Activated CD4-positive, alpha-beta memory T cell treated with anti-CD3 and anti-CD28 coated beads for 36 hours (primary cell): Measurements from ENCODE around the gene ERF. TPM values are rescaled to one million over a fixed set of nuclear protein-coding genes. Genes with fewer than 3 reads are reported as not detected.

Experiments
- CTCF ChIA-PET: fragments of 350-600 bp; sonication (Branson Sonifier 250); formaldehyde crosslinking; loops from one replicate; lab custom pipeline; 2021; ENCODE audit warnings: antibody characterized with exemption, inconsistent platforms; lab: Charles Lee
- POLR2A ChIA-PET: fragments of 350-600 bp; sonication (Branson Sonifier 250); formaldehyde crosslinking; loops from one replicate; lab custom pipeline; 2021; ENCODE audit warnings: antibody characterized with exemption; lab: Charles Lee
- DNase-seq: peaks from one replicate; pipeline ENCODE4 v3.0.0-alpha.2; 2020
- H3K27ac Mint-ChIP-seq: one replicate; pipeline ENCODE4 v1.8.0; 2021; ENCODE audit warnings: mixed read lengths
- H3K27me3 Mint-ChIP-seq: one replicate; pipeline ENCODE4 v1.8.0; 2021; ENCODE audit warnings: mixed read lengths
- H3K36me3 Mint-ChIP-seq: one replicate; pipeline ENCODE4 v1.8.0; 2021; ENCODE audit warnings: mixed read lengths
- H3K4me1 Mint-ChIP-seq: one replicate; pipeline ENCODE4 v1.8.0; 2021; ENCODE audit warnings: low read depth, mixed read lengths
- H3K4me3 Mint-ChIP-seq: one replicate; pipeline ENCODE4 v1.8.0; 2021; ENCODE audit warnings: mild to moderate bottlenecking, mixed read lengths
- H3K9me3 Mint-ChIP-seq: one replicate; pipeline ENCODE4 v1.8.0; 2021; ENCODE audit warnings: mixed read lengths
- intact Hi-C: fragments of 100-400 bp; cut with micrococcal nuclease; formaldehyde crosslinking; loops from one replicate; pipeline ENCODE4 v1.15.1; 2023
- total RNA-seq, 2 experiments: library from RNA; stranded (reverse); gene quantifications; one replicate each; pipeline ENCODE4 v1.2.3, GENCODE V29; 2021

Gene ERF
- total RNA-seq, 2 experiments from 2014 or later, result 43.1 to 56.5 TPM

DNA sequence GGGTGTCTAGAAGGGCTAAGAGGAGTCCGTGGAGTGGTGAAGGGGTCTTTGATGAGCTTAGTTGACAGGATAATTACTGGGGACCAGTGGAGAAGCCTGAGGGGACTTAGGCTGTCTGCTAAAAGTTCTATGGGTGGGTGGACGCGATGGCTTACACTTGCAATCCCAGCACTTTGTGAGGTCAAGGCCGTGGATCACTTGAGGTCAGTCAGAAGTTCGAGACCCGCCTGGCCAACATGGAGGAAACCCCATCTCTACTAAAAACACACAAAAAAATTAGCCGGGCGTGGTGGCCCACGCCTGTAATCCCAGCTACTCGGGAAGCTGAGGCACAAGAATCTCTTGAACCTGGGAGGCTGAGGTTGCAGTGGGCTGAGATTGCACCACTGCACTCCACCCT, 9.7 kb downstream of the ERF start:
- POLR2A ChIA-PET, result interaction anchor here (1.1 to 2.2 kb wide), 3 partner anchors 25 to 37 kb away, joined by 3 to 7 read pairs (median 3); no protein-coding TSS in a partner anchor
- no peaks in the 10 kb centered on the region for H3K27me3 Mint-ChIP-seq
- peak overlapping the region; percentile 94 for H3K27ac Mint-ChIP-seq
- H3K9me3 Mint-ChIP-seq, result no peaks in the 10 kb centered on the region
- peaks cover 37% of the 10 kb centered on the region for H3K4me1 Mint-ChIP-seq
- peaks cover 2% of the 10 kb centered on the region for H3K36me3 Mint-ChIP-seq
- intact Hi-C loops, result no loop called here
- CTCF ChIA-PET, result interaction anchor here (0.8 to 8.8 kb wide), 7 partner anchors 25 to 113 kb away, joined by 3 to 107 read pairs (median 5); partner anchors contain the start of genes CIC, POU2F2 and ZNF526
- peak overlapping the region; percentile 92 for H3K4me3 Mint-ChIP-seq
- DNase-seq, result no peak

DNA sequence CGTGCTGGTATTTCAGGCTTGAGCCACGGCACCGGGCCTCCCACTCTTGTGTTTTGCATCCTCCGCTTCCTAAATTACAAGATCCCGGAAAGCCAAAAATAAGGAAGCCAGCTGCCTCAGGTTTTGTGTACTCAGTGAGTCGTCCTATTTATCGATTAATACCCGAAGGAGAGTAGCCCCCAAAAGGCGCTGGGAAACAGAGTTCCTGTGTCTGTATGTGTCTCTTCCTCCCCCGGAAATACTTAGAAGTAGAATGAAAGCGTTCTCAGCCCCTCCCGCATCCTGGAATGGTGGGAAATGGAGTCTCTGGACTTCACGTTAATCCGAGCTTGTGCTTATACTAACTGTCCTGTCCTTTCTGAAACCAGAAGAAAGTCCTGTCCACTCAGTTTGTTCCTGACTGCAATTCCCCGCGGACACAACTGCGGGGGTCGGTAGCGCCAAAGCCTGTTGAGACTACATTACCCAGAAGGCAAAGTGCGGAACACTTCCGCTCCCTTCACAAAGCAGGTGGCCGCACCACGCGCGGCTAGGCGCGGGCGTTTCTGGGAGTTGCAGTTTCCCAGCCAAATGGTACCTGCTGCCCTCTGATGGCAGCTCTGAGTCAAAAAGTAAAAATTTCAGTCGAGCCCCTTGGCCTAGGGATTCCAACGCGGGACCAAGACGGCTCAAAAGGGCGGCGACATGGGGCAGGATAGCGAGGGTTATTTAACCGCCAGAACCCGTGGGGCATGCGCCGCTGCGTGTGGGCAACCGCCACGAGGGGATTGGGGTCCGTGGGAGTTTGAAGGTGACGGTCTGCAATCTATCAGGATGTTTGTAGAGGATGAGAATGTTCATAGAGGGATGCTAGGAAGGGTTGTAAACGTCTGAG, 10.3 kb downstream of the ERF start:
- POLR2A ChIA-PET, result interaction anchor here (1.1 to 2.2 kb wide), 3 partner anchors 10 to 38 kb away, joined by 3 to 7 read pairs (median 4); no protein-coding TSS in a partner anchor
- peaks cover 42% of the 10 kb centered on the region for H3K4me1 Mint-ChIP-seq
- CTCF ChIA-PET, result interaction anchor here (0.9 to 8.8 kb wide), 5 partner anchors 25 to 52 kb away, joined by 5 to 107 read pairs (median 6); partner anchors contain the start of genes CIC and ZNF526
- H3K36me3 Mint-ChIP-seq, result peaks cover 6% of the 10 kb centered on the region
- intact Hi-C loops, result loop anchor here (1.0 kb wide), 3 partner anchors 11 to 81 kb away; partner anchors contain the start of genes ERF and MEGF8
- H3K27ac Mint-ChIP-seq, result peak overlapping the region; percentile 94
- H3K9me3 Mint-ChIP-seq, result no peaks in the 10 kb centered on the region
- peak; percentile 96 for DNase-seq
- H3K4me3 Mint-ChIP-seq, result peak overlapping the region; percentile 92
- no peaks in the 10 kb centered on the region for H3K27me3 Mint-ChIP-seq

DNA sequence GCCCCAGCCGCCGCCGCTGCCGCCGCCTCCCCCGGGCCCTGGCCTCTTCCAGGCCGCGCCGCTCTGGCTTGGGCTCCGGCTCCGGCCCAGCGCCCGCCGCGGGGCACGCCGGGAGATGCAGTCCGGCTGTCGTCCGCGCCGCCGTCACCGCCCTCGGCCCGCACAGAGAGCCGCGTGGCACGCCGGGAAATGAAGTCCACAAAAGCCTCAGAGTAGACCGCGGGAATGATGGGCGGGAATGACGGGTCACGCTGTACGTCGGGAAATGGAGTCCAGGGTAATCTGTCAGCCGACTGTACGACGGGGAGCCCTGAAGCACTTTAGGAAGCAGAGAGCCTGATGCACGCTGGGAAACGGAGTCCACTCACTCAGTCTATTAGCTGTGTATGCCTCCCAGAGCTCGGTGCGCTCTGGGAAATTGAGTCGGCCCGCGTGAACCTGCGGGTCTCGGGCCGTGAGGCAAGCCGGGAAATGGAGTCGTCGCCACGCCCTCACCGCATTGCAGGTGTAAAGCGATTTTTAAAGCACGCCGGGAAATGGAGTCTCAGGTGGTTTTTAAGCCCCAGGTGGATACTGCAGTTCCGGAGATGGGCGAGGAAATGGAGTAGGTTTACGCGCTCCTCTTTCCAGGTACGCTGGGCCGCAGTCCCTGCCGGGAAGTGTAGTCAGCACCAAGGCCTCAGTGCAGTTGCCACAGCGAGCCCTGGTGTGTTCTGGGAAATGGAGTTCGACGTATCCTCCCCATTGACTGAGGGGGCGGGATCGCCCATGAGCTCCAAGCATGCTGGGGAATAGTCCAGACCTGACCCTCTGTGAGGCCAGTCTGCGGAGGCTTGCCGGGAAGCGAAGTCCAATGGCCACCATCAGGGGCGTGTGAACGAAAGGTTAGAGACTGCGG, 12.2 kb downstream of the ERF start, which contains the start of gene GSK3A:
Gene GSK3A (minus strand): TSS at position 91 of the 898 bp plus-strand sequence. CDS start 137 bp downstream, outside the sequence.
- intact Hi-C loops, result loop anchor here (1.0 to 2.0 kb wide), 7 partner anchors 22 to 134 kb away; partner anchors contain the start of genes DEDD2 and ZNF526
- peaks cover 49% of the 10 kb centered on the region for H3K4me1 Mint-ChIP-seq
- peaks cover 12% of the 10 kb centered on the region for H3K36me3 Mint-ChIP-seq
- no peaks in the 10 kb centered on the region for H3K27me3 Mint-ChIP-seq
- ChIA-PET CTCF (interaction anchor here (0.6 to 8.8 kb wide), 17 partner anchors 9 to 177 kb away, joined by 3 to 107 read pairs (median 4); partner anchors contain the start of genes PAFAH1B3, POU2F2 and ZNF526), POLR2A (interaction anchor here (0.5 to 2.1 kb wide), 15 partner anchors 9 to 847 kb away, joined by 3 to 10 read pairs (median 4); partner anchors contain the start of genes DEDD2, PAFAH1B3, POU2F2 and PRR19)
- peak; percentile 97 for DNase-seq
- peak within 1 kb of the TSS; percentile 92 for H3K4me3 Mint-ChIP-seq
- peak within 1 kb of the TSS; percentile 94 for H3K27ac Mint-ChIP-seq
- no peaks in the 10 kb centered on the region for H3K9me3 Mint-ChIP-seq

DNA sequence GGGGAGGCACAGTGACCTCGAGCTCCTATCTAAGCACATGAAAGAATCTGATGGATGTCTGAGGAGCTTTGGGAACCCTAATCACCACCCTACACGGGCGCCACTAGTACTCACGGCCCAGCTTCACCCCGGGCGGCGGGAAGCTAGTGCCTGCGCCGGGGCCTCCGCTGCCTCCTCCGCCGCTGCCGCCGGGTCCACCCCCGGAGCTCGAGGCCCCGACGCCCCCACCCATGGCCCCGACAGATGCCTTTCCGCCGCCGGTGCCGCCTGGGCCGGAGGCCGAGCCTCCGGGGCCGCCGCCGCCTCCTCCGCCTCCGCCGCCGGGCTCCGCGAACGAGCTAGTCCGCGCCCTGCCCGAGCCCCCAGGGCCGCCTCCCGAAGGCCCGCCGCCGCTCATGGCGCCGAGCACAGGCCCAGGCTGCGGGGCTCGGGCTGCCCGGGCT, 12.8 kb downstream of the ERF start:
- Mint-ChIP-seq H3K4me3 (peak overlapping the region; percentile 90), H3K36me3 (peaks cover 12% of the 10 kb centered on the region), H3K27me3 (no peaks in the 10 kb centered on the region), H3K9me3 (no peaks in the 10 kb centered on the region), H3K27ac (peak overlapping the region; percentile 84), H3K4me1 (peaks cover 48% of the 10 kb centered on the region)
- intact Hi-C loops, result loop anchor here (2.0 kb wide), 3 partner anchors 25 to 133 kb away; partner anchors contain the start of gene DEDD2
- ChIA-PET POLR2A (interaction anchor here (0.7 to 2.1 kb wide), 11 partner anchors 9 to 110 kb away, joined by 3 to 10 read pairs (median 5); partner anchors contain the start of genes DEDD2, ERF, POU2F2 and ZNF526), CTCF (interaction anchor here (0.6 to 8.8 kb wide), 14 partner anchors 10 to 133 kb away, joined by 3 to 107 read pairs (median 4); partner anchors contain the start of genes PAFAH1B3, POU2F2 and ZNF526)
- DNase-seq, result no peak

DNA sequence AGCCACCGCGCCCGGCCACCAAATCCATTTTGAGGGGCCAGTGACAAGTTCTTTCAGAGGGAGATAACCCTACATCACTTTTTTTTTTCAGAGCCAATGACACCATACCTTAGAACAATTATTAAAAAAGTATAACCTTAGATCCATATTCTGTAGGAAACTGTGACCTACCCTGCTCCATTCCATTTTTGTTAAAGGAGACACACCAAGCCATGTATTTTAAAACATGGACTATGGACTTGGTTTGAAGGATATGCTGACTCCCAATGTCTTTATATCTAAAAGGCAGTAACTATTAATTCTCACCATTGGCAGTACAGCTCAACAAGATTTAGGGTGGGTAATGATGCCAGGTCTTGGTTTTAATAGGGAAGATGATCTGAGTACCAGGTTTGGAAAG, 13.6 kb downstream of the ERF start:
- Mint-ChIP-seq H3K4me3 (peak overlapping the region; percentile 90), H3K4me1 (peaks cover 44% of the 10 kb centered on the region), H3K9me3 (no peaks in the 10 kb centered on the region), H3K27me3 (no peaks in the 10 kb centered on the region), H3K27ac (peak overlapping the region; percentile 84), H3K36me3 (peaks cover 20% of the 10 kb centered on the region)
- no peak for DNase-seq
- ChIA-PET CTCF (interaction anchor here (1.0 to 8.8 kb wide), 6 partner anchors 17 to 132 kb away, joined by 4 to 107 read pairs (median 9); partner anchors contain the start of gene ZNF526), POLR2A (interaction anchor here (0.8 to 2.1 kb wide), 7 partner anchors 8 to 109 kb away, joined by 3 to 10 read pairs (median 5); partner anchors contain the start of genes DEDD2, ERF and POU2F2)
- intact Hi-C loops, result no loop called here

DNA sequence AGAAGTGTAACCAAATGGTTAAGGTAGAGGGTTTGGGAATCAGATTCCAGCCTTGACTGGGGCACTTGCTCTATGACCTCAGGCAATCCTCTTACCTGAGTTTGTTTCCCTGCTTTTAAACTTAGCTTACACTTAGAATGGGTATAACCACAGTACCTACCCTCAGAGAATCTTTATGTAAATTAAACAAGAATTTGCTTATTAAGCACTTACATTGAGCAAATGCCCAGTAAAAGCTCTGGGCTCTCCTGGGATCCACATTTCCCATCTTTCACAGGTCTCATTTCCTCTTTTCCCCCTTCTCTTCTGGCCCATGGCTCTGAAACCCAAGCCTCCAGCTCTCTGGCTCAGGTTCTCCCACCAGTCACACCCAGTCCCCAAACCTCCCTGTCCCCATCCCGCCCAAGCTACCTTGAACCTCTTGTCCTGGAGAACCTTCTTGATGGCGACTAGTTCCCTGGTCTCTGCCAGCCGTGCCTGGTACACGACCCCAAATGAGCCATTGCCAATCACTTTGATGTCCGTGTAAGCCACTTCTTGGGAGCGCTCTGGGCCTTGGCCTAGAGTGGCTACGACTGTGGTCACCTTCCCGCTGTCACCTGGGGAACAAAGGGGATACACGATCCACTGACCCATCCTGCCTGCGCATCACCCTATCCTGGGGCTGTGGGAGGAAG, 15.2 kb downstream of the ERF start:
- intact Hi-C loops, result no loop called here
- no peak for DNase-seq
- Mint-ChIP-seq H3K27me3 (no peaks in the 10 kb centered on the region), H3K4me3 (no peak overlapping the region), H3K36me3 (peaks cover 34% of the 10 kb centered on the region), H3K4me1 (peaks cover 36% of the 10 kb centered on the region), H3K27ac (peak overlapping the region; percentile 38), H3K9me3 (no peaks in the 10 kb centered on the region)
- ChIA-PET CTCF (interaction anchor here (0.8 to 8.8 kb wide), 4 partner anchors 20 to 130 kb away, joined by 3 to 107 read pairs (median 8); partner anchors contain the start of gene ZNF526), POLR2A (interaction anchor here (1.2 kb wide), 1 partner anchor 13 kb away, joined by 3 read pairs; no protein-coding TSS in a partner anchor)

DNA sequence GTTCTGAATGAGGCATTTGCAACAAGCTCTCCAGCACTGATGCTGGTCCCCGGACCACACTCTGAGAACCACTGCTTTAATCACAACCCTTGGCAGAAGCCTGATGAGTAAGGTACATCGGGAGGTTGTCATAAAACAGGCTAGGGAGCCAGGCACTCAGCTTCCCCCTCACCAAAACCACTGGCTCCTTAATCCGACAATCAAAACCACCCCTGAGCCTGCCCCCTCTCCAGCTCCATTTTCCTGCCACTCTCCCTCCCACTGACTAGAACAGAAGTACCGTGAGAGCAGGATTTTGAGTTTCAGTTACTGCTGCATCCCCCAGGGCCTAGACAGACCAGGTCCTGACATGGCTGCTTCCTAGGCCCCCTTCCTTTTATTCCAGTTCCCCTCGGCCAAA, 19.7 kb downstream of the ERF start:
- CTCF ChIA-PET, result interaction anchor here (2.8 kb wide), 1 partner anchor 45 kb away, joined by 9 read pairs; no protein-coding TSS in a partner anchor
- Mint-ChIP-seq H3K9me3 (no peaks in the 10 kb centered on the region), H3K27ac (no peak overlapping the region), H3K36me3 (peaks cover 46% of the 10 kb centered on the region), H3K4me1 (peaks cover 17% of the 10 kb centered on the region), H3K27me3 (no peaks in the 10 kb centered on the region), H3K4me3 (no peak overlapping the region)
- DNase-seq, result no peak
- intact Hi-C loops, result no loop called here
- POLR2A ChIA-PET, result interaction anchor here (0.6 to 1.2 kb wide), 2 partner anchors 11 to 132 kb away, joined by 3 to 4 read pairs; no protein-coding TSS in a partner anchor

DNA sequence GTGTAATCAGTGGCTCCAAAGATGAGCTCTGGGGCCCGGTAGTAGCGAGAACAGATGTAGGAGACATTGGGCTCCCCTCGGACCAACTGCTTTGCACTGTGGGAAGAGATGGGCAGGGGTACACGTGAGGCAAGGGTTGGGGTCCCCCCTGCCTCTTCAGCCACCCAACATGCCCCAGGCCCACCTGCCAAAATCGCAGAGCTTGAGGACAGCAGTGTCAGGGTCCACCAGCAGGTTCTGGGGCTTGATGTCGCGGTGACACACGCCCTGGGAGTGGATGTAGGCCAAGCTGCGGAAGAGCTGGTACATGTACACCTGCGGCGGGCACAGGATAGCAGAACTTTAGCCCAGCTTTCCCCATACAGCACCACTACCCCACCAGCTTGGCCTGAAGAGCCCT, 20.6 kb downstream of the ERF start:
- Mint-ChIP-seq H3K27ac (no peak overlapping the region), H3K27me3 (no peaks in the 10 kb centered on the region), H3K9me3 (no peaks in the 10 kb centered on the region), H3K4me1 (peaks cover 15% of the 10 kb centered on the region), H3K36me3 (peaks cover 46% of the 10 kb centered on the region), H3K4me3 (no peak overlapping the region)
- CTCF ChIA-PET, result interaction anchor here (0.7 to 2.8 kb wide), 2 partner anchors 46 to 102 kb away, joined by 3 to 9 read pairs; partner anchors contain the start of gene POU2F2
- intact Hi-C loops, result no loop called here
- POLR2A ChIA-PET, result interaction anchor here (1.2 to 1.5 kb wide), 2 partner anchors 9 to 10 kb away, joined by 4 read pairs; no protein-coding TSS in a partner anchor
- DNase-seq, result no peak

DNA sequence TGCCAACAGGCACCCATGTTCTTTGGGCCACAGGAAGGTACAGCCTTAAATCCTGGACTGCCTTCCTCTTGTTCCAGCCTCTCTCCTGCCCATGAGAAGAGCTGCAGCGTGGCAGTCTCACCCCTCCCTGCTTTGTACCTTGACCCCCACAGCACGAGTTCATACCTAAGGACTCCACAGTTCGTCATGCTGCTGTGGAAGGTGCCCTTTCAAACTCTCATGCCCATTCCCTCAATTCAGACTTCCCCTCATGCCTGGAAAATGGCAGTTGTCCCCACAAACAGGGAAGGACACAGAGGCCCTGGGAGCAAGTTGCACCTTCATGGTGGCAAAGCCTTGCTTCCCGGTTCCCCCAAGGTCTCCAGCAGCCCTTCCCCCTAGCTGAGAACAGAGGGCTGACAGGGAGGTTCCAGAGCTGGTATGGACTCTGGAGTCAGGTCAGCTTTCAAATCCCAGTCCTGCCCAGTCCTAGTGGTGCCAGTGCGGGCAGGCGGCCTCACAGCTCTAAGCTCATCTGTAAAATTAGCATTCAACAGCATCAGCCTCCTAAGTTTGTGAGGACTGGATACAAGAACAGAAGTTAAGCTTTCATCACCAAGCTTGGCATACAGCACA, 21.1 kb downstream of the ERF start:
- no peak for DNase-seq
- POLR2A ChIA-PET, result interaction anchor here (0.8 to 1.5 kb wide), 3 partner anchors 8 to 10 kb away, joined by 3 to 4 read pairs (median 4); no protein-coding TSS in a partner anchor
- CTCF ChIA-PET, result interaction anchor here (0.7 to 2.8 kb wide), 2 partner anchors 46 to 101 kb away, joined by 3 to 9 read pairs; partner anchors contain the start of gene POU2F2
- Mint-ChIP-seq H3K27ac (no peak overlapping the region), H3K4me3 (no peak overlapping the region), H3K27me3 (no peaks in the 10 kb centered on the region), H3K4me1 (peaks cover 12% of the 10 kb centered on the region), H3K9me3 (no peaks in the 10 kb centered on the region), H3K36me3 (peaks cover 42% of the 10 kb centered on the region)
- intact Hi-C loops, result no loop called here
